Muscle of leg (tissue), 11 donors: ENCODE data around the gene CCDC127. TPM values are rescaled to one million over a fixed set of nuclear protein-coding genes. Genes with fewer than 3 reads are reported as not detected.

Experiments used
- DNase-seq: peaks from one replicate; pipeline ENCODE4 v3.0.0; 2013
- H3K27ac ChIP-seq: one replicate; pipeline ENCODE4 v1.5.1; 2013; ENCODE audit warnings: mild to moderate bottlenecking, low read length, control low read depth
- H3K27me3 ChIP-seq: one replicate; pipeline ENCODE4 v1.6.1; 2013; ENCODE audit warnings: low read length; ENCODE audit not compliant: control insufficient read depth, insufficient read depth
- H3K36me3 ChIP-seq: one replicate; pipeline ENCODE4 v1.6.1; 2013; ENCODE audit warnings: low read length; ENCODE audit not compliant: control insufficient read depth, insufficient read depth
- H3K4me1 ChIP-seq: one replicate; pipeline ENCODE4 v1.6.1; 2013; ENCODE audit warnings: low read length; ENCODE audit not compliant: control insufficient read depth, insufficient read depth
- H3K4me3 ChIP-seq: one replicate; pipeline ENCODE4 v1.5.1; 2013; ENCODE audit warnings: low read length, control low read depth
- H3K9me3 ChIP-seq: replicated peaks from 2 replicates; pipeline ENCODE4 v1.6.1; 2013; ENCODE audit warnings: low read depth, low read length; ENCODE audit not compliant: control insufficient read depth
- WGBS: methylation state at CpG from one replicate; pipeline ENCODE4 v1.1.5; 2013; ENCODE audit warnings: missing lambda C conversion rate; ENCODE audit not compliant: insufficient coverage; 5-methylcytosine and 5-hydroxymethylcytosine counted together
- polyA plus RNA-seq, 8 donors: library from polyadenylated mRNA; unstranded; fragments of 120-200 nt; gene quantifications; one replicate each; pipeline versions ENCODE4 v1.2.1 to v1.2.3, GENCODE V29; 2013; ENCODE audit warnings: inconsistent platforms in 1 of 8, low replicate concordance in 1 of 8; ENCODE audit not compliant: insufficient read length in 8 of 8, insufficient read depth in 1 of 8
- total RNA-seq: library from RNA; stranded (reverse); fragments of 120-200 nt; gene quantifications from one replicate; pipeline ENCODE4 v1.2.4, GENCODE V29; 2013

The CCDC127 gene
- total and polyA plus RNA-seq, 9 donors, result 6.4 to 11.1 (median 8.4) TPM

- peaks cover 29% of the 10 kb centered on the region for H3K36me3 ChIP-seq
- DNase-seq, result no peak
- H3K9me3 ChIP-seq, result no peaks in the 10 kb centered on the region
- H3K4me3 ChIP-seq, result no peak overlapping the region
- 91% methylated on average over 30 of the region's 30 CpGs for WGBS
- no peaks in the 10 kb centered on the region for H3K27me3 ChIP-seq
- no peak overlapping the region for H3K27ac ChIP-seq
- peaks cover 18% of the 10 kb centered on the region for H3K4me1 ChIP-seq
Observed at GRCh38 chr5:204966-205670, 12.8 kb downstream of the CCDC127 start.

GRCh38 chr5:204462-204861, 13.5 kb downstream of the CCDC127 start:
- no peaks in the 10 kb centered on the region for H3K9me3 ChIP-seq
- peaks cover 29% of the 10 kb centered on the region for H3K36me3 ChIP-seq
- DNase-seq, result no peak
- H3K27me3 ChIP-seq, result no peaks in the 10 kb centered on the region
- no peak overlapping the region for H3K4me3 ChIP-seq
- peaks cover 18% of the 10 kb centered on the region for H3K4me1 ChIP-seq
- H3K27ac ChIP-seq, result no peak overlapping the region

GRCh38 chr5:204001-204400, 14.0 kb downstream of the CCDC127 start:
- Histone ChIP-seq H3K4me1 (peaks cover 18% of the 10 kb centered on the region), H3K4me3 (no peak overlapping the region), H3K9me3 (no peaks in the 10 kb centered on the region), H3K27me3 (no peaks in the 10 kb centered on the region), H3K36me3 (peaks cover 29% of the 10 kb centered on the region), H3K27ac (no peak overlapping the region)
- no CpG with 5 or more reads among the region's 6 CpGs for WGBS
- no peak for DNase-seq

GRCh38 chr5:203246-203930, 14.6 kb downstream of the CCDC127 start:
- H3K9me3 ChIP-seq, result no peaks in the 10 kb centered on the region
- 96% methylated on average over 24 of the region's 26 CpGs for WGBS
- H3K27me3 ChIP-seq, result no peaks in the 10 kb centered on the region
- no peak for DNase-seq
- H3K27ac ChIP-seq, result no peak overlapping the region
- peaks cover 18% of the 10 kb centered on the region for H3K4me1 ChIP-seq
- H3K36me3 ChIP-seq, result peaks cover 29% of the 10 kb centered on the region
- H3K4me3 ChIP-seq, result no peak overlapping the region

GRCh38 chr5:201672-202071, 16.3 kb downstream of the CCDC127 start:
- no peaks in the 10 kb centered on the region for H3K9me3 ChIP-seq
- H3K4me3 ChIP-seq, result no peak overlapping the region
- H3K27me3 ChIP-seq, result no peaks in the 10 kb centered on the region
- H3K36me3 ChIP-seq, result peaks cover 25% of the 10 kb centered on the region
- no peak for DNase-seq
- WGBS, result 82% methylated on average over 8 of the region's 8 CpGs
- no peak overlapping the region for H3K27ac ChIP-seq
- H3K4me1 ChIP-seq, result peaks cover 15% of the 10 kb centered on the region

- H3K27ac ChIP-seq, result no peak overlapping the region
- H3K27me3 ChIP-seq, result no peaks in the 10 kb centered on the region
- H3K9me3 ChIP-seq, result no peaks in the 10 kb centered on the region
- no peak for DNase-seq
- H3K4me1 ChIP-seq, result peaks cover 10% of the 10 kb centered on the region
- peaks cover 19% of the 10 kb centered on the region for H3K36me3 ChIP-seq
- WGBS, result 23% methylated on average over 3 of the region's 4 CpGs
- no peak overlapping the region for H3K4me3 ChIP-seq
Observed at GRCh38 chr5:200985-201384, 17.0 kb downstream of the CCDC127 start.

- Histone ChIP-seq H3K27ac (no peak overlapping the region), H3K4me3 (no peak overlapping the region), H3K27me3 (no peaks in the 10 kb centered on the region), H3K36me3 (peaks cover 19% of the 10 kb centered on the region), H3K4me1 (peaks cover 10% of the 10 kb centered on the region), H3K9me3 (no peaks in the 10 kb centered on the region)
- WGBS, result 85% methylated on average over 22 of the region's 23 CpGs
- DNase-seq, result no peak
Observed at GRCh38 chr5:199950-200645, 17.9 kb downstream of the CCDC127 start.

GRCh38 chr5:199197-199949, 18.6 kb downstream of the CCDC127 start:
- Histone ChIP-seq H3K9me3 (no peaks in the 10 kb centered on the region), H3K27ac (no peak overlapping the region), H3K4me3 (no peak overlapping the region), H3K27me3 (no peaks in the 10 kb centered on the region), H3K4me1 (peaks cover 10% of the 10 kb centered on the region), H3K36me3 (peaks cover 17% of the 10 kb centered on the region)
- no peak for DNase-seq
- WGBS, result 91% methylated on average over 15 of the region's 16 CpGs

- Histone ChIP-seq H3K9me3 (no peaks in the 10 kb centered on the region), H3K27me3 (no peaks in the 10 kb centered on the region), H3K4me1 (peaks cover 10% of the 10 kb centered on the region), H3K27ac (no peak overlapping the region), H3K36me3 (peaks cover 11% of the 10 kb centered on the region), H3K4me3 (no peak overlapping the region)
- 96% methylated on average over 18 of the region's 21 CpGs for WGBS
- DNase-seq, result no peak
Observed at GRCh38 chr5:198516-199196, 19.3 kb downstream of the CCDC127 start.
